HepG2 (cell line): ENCODE measurements around the gene NT5C3B. TPM values are rescaled to one million over a fixed set of nuclear protein-coding genes. Genes with fewer than 3 reads are reported as not detected.

Experiments used
- ATAC-seq: fragments of 200-7000 bp; cut with Tn5 transposase; 3 replicates; pipeline ENCODE4 v1.9.1; 2020; ENCODE audit warnings: mild to moderate bottlenecking, moderate library complexity
- BruUV-seq: library from RNA; stranded (reverse); fragments of 400-500 nt; replicated peaks from 2 replicates; lab custom pipeline; 2021; lab: Mats Ljungman, UMichigan
- CTCF ChIA-PET: fragments of 300-600 bp; formaldehyde crosslinking; extraction: SDS; loops from one replicate; lab custom pipeline; 2021; ENCODE audit warnings: low total read pairs, inconsistent platforms, low intra/inter-chr PET ratio; lab: Yijun Ruan, JAX
- POLR2A ChIA-PET: fragments of 350-600 bp; sonication (Branson Sonifier 250); formaldehyde crosslinking; loops from one replicate; lab custom pipeline; 2020; ENCODE audit warnings: antibody characterized with exemption, inconsistent platforms; lab: Yijun Ruan, JAX
- DNase-seq: peaks from one replicate; pipeline ENCODE4 v3.0.0-alpha.2; 2015; ENCODE audit warnings: low spot score
- FAIRE-seq: peaks from 3 replicates; lab custom pipeline; 2011; peaks lifted over from hg19 to GRCh38; lab: Jason Lieb, UNC
- H2AFZ ChIP-seq: one replicate; pipeline ENCODE4 v1.6.1; 2011; ENCODE audit warnings: low read length, inconsistent platforms
- H3K27ac ChIP-seq: fragments of 300-600 bp; 3 replicates; pipeline ENCODE4 v1.8.0; 2011; ENCODE audit warnings: mixed run types, mild to moderate bottlenecking, mixed read lengths, low read length, inconsistent platforms; ENCODE audit not compliant: insufficient read depth; ENCODE audit errors: extremely low read length
- H3K27me3 ChIP-seq, 2 experiments: fragments of 200-600 bp in 1 of 2; 2 replicates in 1 of 2; 3 replicates in 1 of 2; pipeline versions ENCODE4 v1.6.0 to v1.8.0; 2011; ENCODE audit warnings: low read length in 2 of 2, mild to moderate bottlenecking in 2 of 2, moderate library complexity in 2 of 2, inconsistent platforms in 1 of 2; ENCODE audit not compliant: insufficient read depth in 2 of 2, control insufficient read depth in 1 of 2
- H3K36me3 ChIP-seq, 2 experiments: fragments of 200-600 bp in 1 of 2; replicated peaks in 1 of 2; 2 replicates in 1 of 2; 3 replicates in 1 of 2; pipeline versions ENCODE4 v1.5.1 to v1.8.0; 2011; ENCODE audit warnings: low read length in 2 of 2, inconsistent platforms in 1 of 2; ENCODE audit not compliant: insufficient read depth in 2 of 2, control insufficient read depth in 1 of 2
- H3K4me1 ChIP-seq: 2 replicates; pipeline ENCODE4 v1.5.1; 2012; ENCODE audit warnings: low read length, inconsistent platforms; ENCODE audit not compliant: insufficient read depth
- H3K4me2 ChIP-seq: 2 replicates; pipeline ENCODE4 v1.6.0; 2011; ENCODE audit warnings: low read depth, low read length, inconsistent platforms
- H3K4me3 ChIP-seq, 3 experiments: fragments of 200-600 bp in 1 of 3; sonication (generic), shearing (Covaris generic) in 1 of 3; replicated peaks in 1 of 3; 2 replicates each; pipeline ENCODE4 v1.5.1; 2011 to 2016; ENCODE audit warnings: low read length in 3 of 3, inconsistent platforms in 2 of 3, low read depth in 2 of 3, mild to moderate bottlenecking in 2 of 3, control low read depth in 1 of 3, mixed read lengths in 1 of 3; ENCODE audit not compliant: insufficient read depth in 1 of 3
- H3K79me2 ChIP-seq: one replicate; pipeline ENCODE4 v1.6.1; 2011; ENCODE audit warnings: low read length, inconsistent platforms; ENCODE audit not compliant: insufficient read depth
- H3K9ac ChIP-seq: 2 replicates; pipeline ENCODE4 v1.6.0; 2011; ENCODE audit warnings: mild to moderate bottlenecking, low read depth, low read length, inconsistent platforms; ENCODE audit not compliant: insufficient read depth
- H3K9me3 ChIP-seq: 2 replicates; pipeline ENCODE4 v1.5.1; 2012; ENCODE audit warnings: mild to moderate bottlenecking, low read length
- H4K20me1 ChIP-seq: 2 replicates; pipeline ENCODE4 v1.6.0; 2011; ENCODE audit warnings: inconsistent platforms, mild to moderate bottlenecking, low read length, moderate library complexity; ENCODE audit not compliant: insufficient read depth
- HMG20A ChIP-seq: IDR thresholded peaks from 2 replicates; pipeline ENCODE4 v1.6.1; 2016; ENCODE audit warnings: borderline replicate concordance
- KLF9 ChIP-seq: IDR thresholded peaks from 2 replicates; pipeline ENCODE4 v1.6.1; 2016; ENCODE audit warnings: low read depth
- RAD21 ChIP-seq: fragments of 450-650 bp; formaldehyde crosslinking; IDR thresholded peaks from 2 replicates; pipeline ENCODE4 v1.5.0; 2020; ENCODE audit warnings: mild to moderate bottlenecking
- STAT5B ChIP-seq: sonication (generic); formaldehyde crosslinking; IDR thresholded peaks from 2 replicates; pipeline ENCODE4 v1.4.0; 2020; ENCODE audit warnings: missing genetic modification reagents
- ZNF160 ChIP-seq: sonication (generic); formaldehyde crosslinking; IDR thresholded peaks from 2 replicates; pipeline ENCODE4 v1.8.0; 2022; ENCODE audit warnings: mild to moderate bottlenecking, inconsistent platforms, missing genetic modification reagents
- ZNF230 ChIP-seq: sonication (generic); formaldehyde crosslinking; IDR thresholded peaks from 2 replicates; pipeline ENCODE4 v1.4.0; 2020; ENCODE audit warnings: mild to moderate bottlenecking, missing genetic modification reagents
- ZNF296 ChIP-seq: sonication (generic); formaldehyde crosslinking; conservative IDR thresholded peaks from 2 replicates; pipeline ENCODE4 v1.5.0; 2020; ENCODE audit warnings: mild to moderate bottlenecking, missing genetic modification reagents
- ZNF431 ChIP-seq: sonication (generic); formaldehyde crosslinking; IDR thresholded peaks from 2 replicates; pipeline ENCODE4 v1.9.0; 2022; ENCODE audit warnings: missing genetic modification reagents, low read depth, mild to moderate bottlenecking, borderline replicate concordance
- ZNF772 ChIP-seq: sonication (generic); formaldehyde crosslinking; IDR thresholded peaks from 2 replicates; pipeline ENCODE4 v1.5.0; 2020; ENCODE audit warnings: mild to moderate bottlenecking, missing genetic modification reagents
- WGBS: methylation state at CpG from one replicate; pipeline ENCODE4 v1.1.6; 2017; ENCODE audit warnings: low lambda C conversion rate; 5-methylcytosine and 5-hydroxymethylcytosine counted together
- in situ Hi-C: cut with HindIII; loops from 2 replicates; pipeline ENCODE4 v1.10.0; 2017; ENCODE audit warnings: low pct_unique_long_range_greater_than_20kb; ENCODE audit not compliant: extremely low pct_ligation_motif_present
- intact Hi-C: fragments of 100-400 bp; cut with micrococcal nuclease; formaldehyde crosslinking; loops from one replicate; pipeline ENCODE4 v1.10.0; 2022; ENCODE audit not compliant: unreplicated experiment
- polyA plus RNA-seq, 8 experiments: library from polyadenylated mRNA; depleted of rRNA in 3 of 8; stranded (reverse) in 7 of 8; unstranded in 1 of 8; fragments of >200 nt; fragmentation: Illumina TruSeq in 4 of 8; extraction: Trizol in 4 of 8; gene quantifications; 2 replicates each; pipeline versions ENCODE4 v1.2.1 to v1.2.3, GENCODE V29; 2011 to 2016; ENCODE audit warnings: low read depth in 4 of 8, missing spikeins in 1 of 8, mixed read lengths in 1 of 8; ENCODE audit not compliant: insufficient read depth in 1 of 8
- total RNA-seq, 5 experiments: library from RNA; depleted of rRNA; stranded (reverse); fragments of >200 nt; fragmentation: Illumina TruSeq; extraction: Trizol; gene quantifications; 2 replicates each; pipeline ENCODE4 v1.2.3, GENCODE V29; 2016; ENCODE audit warnings: low read depth in 1 of 5
- TF ChIP-seq, protein P1 (sequence below): sonication (generic); formaldehyde crosslinking; IDR thresholded peaks from 2 replicates; pipeline ENCODE4 v1.9.0; 2021; ENCODE audit warnings: mild to moderate bottlenecking, missing genetic modification reagents
- TF ChIP-seq, protein P2 (sequence below): sonication (generic); formaldehyde crosslinking; IDR thresholded peaks from 2 replicates; pipeline ENCODE4 v1.4.0; 2020; ENCODE audit warnings: missing genetic modification reagents, borderline replicate concordance

Gene NT5C3B
- total and polyA plus RNA-seq, 2 of the 13 experiments (the other 11 are each of a cell fraction or from before 2014, with no cell fraction given): 104 to 126 TPM

GRCh38 chr17:41865596-41865893, 29.5 kb upstream of the NT5C3B start (continued):
- TF ChIP-seq ZNF431 (CRISPR knock-in tag): no peak
- TF ChIP-seq ZNF230: no peak
- TF ChIP-seq, all 625 proteins: peak for 61

- Histone ChIP-seq H3K79me2 (peaks cover 45% of the 10 kb centered on the region), H4K20me1 (peaks cover 31% of the 10 kb centered on the region), H3K9ac (peak within 1 kb of the TSS; percentile 95), H2AFZ (peak within 1 kb of the TSS; percentile 93), H3K36me3 (peaks cover 4 to 9% of the 10 kb centered on the region in 2 experiments), H3K4me3 (peak within 1 kb of the TSS; percentile 83 to 98 (median 91)), H3K27me3 (no peaks in the 10 kb centered on the region; a peak in 1 of 5 replicates), H3K4me1 (peaks cover 56% of the 10 kb centered on the region), H3K9me3 (no peaks in the 10 kb centered on the region), H3K4me2 (peak within 1 kb of the TSS; percentile 98), H3K27ac (peak within 1 kb of the TSS; percentile 79)
- ATAC-seq: peak; percentile 93
- TSS peak; percentile 58 for BruUV-seq
- intact Hi-C loops: loop anchor here (5.0 to 10.0 kb wide), 2 partner anchors 42 to 50 kb away; partner anchors contain the start of genes FKBP10 and P3H4
- in situ Hi-C loops: no loop called here
- FAIRE-seq: no peak
- WGBS: under 1% methylated on average over 29 of the region's 90 CpGs
- DNase-seq: peak; percentile 85
- ChIA-PET CTCF (no interaction called here), POLR2A (interaction anchor here (0.7 to 3.1 kb wide), 27 partner anchors 9 to 177 kb away, joined by 3 to 24 read pairs (median 6); partner anchors contain the start of genes ACLY, CNP, FKBP10 and JUP)
- TF ChIP-seq, protein P1, sequence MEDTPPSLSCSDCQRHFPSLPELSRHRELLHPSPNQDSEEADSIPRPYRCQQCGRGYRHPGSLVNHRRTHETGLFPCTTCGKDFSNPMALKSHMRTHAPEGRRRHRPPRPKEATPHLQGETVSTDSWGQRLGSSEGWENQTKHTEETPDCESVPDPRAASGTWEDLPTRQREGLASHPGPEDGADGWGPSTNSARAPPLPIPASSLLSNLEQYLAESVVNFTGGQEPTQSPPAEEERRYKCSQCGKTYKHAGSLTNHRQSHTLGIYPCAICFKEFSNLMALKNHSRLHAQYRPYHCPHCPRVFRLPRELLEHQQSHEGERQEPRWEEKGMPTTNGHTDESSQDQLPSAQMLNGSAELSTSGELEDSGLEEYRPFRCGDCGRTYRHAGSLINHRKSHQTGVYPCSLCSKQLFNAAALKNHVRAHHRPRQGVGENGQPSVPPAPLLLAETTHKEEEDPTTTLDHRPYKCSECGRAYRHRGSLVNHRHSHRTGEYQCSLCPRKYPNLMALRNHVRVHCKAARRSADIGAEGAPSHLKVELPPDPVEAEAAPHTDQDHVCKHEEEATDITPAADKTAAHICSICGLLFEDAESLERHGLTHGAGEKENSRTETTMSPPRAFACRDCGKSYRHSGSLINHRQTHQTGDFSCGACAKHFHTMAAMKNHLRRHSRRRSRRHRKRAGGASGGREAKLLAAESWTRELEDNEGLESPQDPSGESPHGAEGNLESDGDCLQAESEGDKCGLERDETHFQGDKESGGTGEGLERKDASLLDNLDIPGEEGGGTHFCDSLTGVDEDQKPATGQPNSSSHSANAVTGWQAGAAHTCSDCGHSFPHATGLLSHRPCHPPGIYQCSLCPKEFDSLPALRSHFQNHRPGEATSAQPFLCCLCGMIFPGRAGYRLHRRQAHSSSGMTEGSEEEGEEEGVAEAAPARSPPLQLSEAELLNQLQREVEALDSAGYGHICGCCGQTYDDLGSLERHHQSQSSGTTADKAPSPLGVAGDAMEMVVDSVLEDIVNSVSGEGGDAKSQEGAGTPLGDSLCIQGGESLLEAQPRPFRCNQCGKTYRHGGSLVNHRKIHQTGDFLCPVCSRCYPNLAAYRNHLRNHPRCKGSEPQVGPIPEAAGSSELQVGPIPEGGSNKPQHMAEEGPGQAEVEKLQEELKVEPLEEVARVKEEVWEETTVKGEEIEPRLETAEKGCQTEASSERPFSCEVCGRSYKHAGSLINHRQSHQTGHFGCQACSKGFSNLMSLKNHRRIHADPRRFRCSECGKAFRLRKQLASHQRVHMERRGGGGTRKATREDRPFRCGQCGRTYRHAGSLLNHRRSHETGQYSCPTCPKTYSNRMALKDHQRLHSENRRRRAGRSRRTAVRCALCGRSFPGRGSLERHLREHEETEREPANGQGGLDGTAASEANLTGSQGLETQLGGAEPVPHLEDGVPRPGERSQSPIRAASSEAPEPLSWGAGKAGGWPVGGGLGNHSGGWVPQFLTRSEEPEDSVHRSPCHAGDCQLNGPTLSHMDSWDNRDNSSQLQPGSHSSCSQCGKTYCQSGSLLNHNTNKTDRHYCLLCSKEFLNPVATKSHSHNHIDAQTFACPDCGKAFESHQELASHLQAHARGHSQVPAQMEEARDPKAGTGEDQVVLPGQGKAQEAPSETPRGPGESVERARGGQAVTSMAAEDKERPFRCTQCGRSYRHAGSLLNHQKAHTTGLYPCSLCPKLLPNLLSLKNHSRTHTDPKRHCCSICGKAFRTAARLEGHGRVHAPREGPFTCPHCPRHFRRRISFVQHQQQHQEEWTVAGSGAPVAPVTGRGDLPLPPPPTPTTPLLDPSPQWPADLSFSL: no peak
- TF ChIP-seq ZNF160 (CRISPR knock-in tag) (peak; percentile 82; the same call in 1 of the 2 replicates), RAD21 (CRISPR knock-in tag) (peak; percentile 50; the same call in 1 of the 2 replicates), HMG20A (CRISPR knock-in tag) (no peak), KLF9 (no peak), STAT5B (CRISPR knock-in tag) (no peak), ZNF296 (CRISPR knock-in tag) (no peak), ZNF772 (peak; percentile 88)
- TF ChIP-seq, protein P2, sequence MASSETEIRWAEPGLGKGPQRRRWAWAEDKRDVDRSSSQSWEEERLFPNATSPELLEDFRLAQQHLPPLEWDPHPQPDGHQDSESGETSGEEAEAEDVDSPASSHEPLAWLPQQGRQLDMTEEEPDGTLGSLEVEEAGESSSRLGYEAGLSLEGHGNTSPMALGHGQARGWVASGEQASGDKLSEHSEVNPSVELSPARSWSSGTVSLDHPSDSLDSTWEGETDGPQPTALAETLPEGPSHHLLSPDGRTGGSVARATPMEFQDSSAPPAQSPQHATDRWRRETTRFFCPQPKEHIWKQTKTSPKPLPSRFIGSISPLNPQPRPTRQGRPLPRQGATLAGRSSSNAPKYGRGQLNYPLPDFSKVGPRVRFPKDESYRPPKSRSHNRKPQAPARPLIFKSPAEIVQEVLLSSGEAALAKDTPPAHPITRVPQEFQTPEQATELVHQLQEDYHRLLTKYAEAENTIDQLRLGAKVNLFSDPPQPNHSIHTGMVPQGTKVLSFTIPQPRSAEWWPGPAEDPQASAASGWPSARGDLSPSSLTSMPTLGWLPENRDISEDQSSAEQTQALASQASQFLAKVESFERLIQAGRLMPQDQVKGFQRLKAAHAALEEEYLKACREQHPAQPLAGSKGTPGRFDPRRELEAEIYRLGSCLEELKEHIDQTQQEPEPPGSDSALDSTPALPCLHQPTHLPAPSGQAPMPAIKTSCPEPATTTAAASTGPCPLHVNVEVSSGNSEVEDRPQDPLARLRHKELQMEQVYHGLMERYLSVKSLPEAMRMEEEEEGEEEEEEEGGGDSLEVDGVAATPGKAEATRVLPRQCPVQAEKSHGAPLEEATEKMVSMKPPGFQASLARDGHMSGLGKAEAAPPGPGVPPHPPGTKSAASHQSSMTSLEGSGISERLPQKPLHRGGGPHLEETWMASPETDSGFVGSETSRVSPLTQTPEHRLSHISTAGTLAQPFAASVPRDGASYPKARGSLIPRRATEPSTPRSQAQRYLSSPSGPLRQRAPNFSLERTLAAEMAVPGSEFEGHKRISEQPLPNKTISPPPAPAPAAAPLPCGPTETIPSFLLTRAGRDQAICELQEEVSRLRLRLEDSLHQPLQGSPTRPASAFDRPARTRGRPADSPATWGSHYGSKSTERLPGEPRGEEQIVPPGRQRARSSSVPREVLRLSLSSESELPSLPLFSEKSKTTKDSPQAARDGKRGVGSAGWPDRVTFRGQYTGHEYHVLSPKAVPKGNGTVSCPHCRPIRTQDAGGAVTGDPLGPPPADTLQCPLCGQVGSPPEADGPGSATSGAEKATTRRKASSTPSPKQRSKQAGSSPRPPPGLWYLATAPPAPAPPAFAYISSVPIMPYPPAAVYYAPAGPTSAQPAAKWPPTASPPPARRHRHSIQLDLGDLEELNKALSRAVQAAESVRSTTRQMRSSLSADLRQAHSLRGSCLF: no peak
These were observed 29.0 kb upstream of the NT5C3B start, which contains the start of gene KLHL11 for GRCh38 chr17:41864836-41865595. Gene KLHL11, minus strand, starts transcription at chr17:41865423. Its CDS starts 53 bp downstream, at chr17:41865370.
